IPS-NIHi11 (cell line): ENCODE data around the gene XRN1.

Source experiments
- DNase-seq: peaks from one replicate; pipeline ENCODE4 v3.0.0; 2012; ENCODE audit warnings: mixed read lengths, low spot score

The XRN1 gene

GRCh38 chr3:142269767-142270166, 178.1 kb downstream of the XRN1 start:
- DNase-seq = no peak

GRCh38 chr3:142268426-142268825, 179.4 kb downstream of the XRN1 start:
- no peak for DNase-seq

GRCh38 chr3:142267269-142267668, 180.6 kb downstream of the XRN1 start:
- no peak for DNase-seq

- DNase-seq = no peak
These were observed 184.7 kb downstream of the XRN1 start for GRCh38 chr3:142263112-142263511.

- DNase-seq = no peak
These were observed 188.5 kb downstream of the XRN1 start for GRCh38 chr3:142259359-142259758.

- no peak for DNase-seq
These were observed 191.0 kb downstream of the XRN1 start for GRCh38 chr3:142256712-142257333.
